Right lobe of liver (tissue), 4 donors: ENCODE data around the gene PLPP2.

Experiments used
- CTCF ChIP-seq, 4 donors: fragments of 200-600 bp in 3 of 4; fragments of 450-650 bp in 1 of 4; IDR thresholded peaks; one replicate each; pipeline versions ENCODE4 v1.5.1 to v1.8.0; 2016 to 2022; ENCODE audit warnings: antibody characterized with exemption in 4 of 4, mild to moderate bottlenecking in 2 of 4
- POLR2A ChIP-seq: fragments of 450-650 bp; IDR thresholded peaks from one replicate; pipeline ENCODE4 v1.6.1; 2017; ENCODE audit warnings: antibody characterized with exemption, mild to moderate bottlenecking
- donor health status: DM: no; HTN: no; CAD: no.
- donor health status: DM: no; HTN: no; CAD: no.
- donor health status: DM: no; HTN: yes; CAD: no.

- TF ChIP-seq CTCF (IDR thresholded peaks at IDR 0.05) (no peak), POLR2A (no peak)
These were observed 19.3 kb downstream of the PLPP2 start for GRCh38 chr19:271856-272255.
